HepG2 (cell line): ENCODE results near the gene DNMT3B. TPM values are rescaled to one million over a fixed set of nuclear protein-coding genes. Genes with fewer than 3 reads are reported as not detected.
A peak's percentile ranks its signal among the peaks of the same experiment; 100 is the strongest.

Experiments used
- ARNTL ChIP-seq: sonication (generic); formaldehyde crosslinking; IDR thresholded peaks from 2 replicates; pipeline ENCODE4 v1.4.0; 2020; ENCODE audit warnings: mild to moderate bottlenecking, missing genetic modification reagents
- ASH2L ChIP-seq: fragments of 300-600, 200-600 bp; sonication (generic); IDR thresholded peaks from 2 replicates; pipeline ENCODE4 v1.7.0; 2017; ENCODE audit warnings: low read depth, mild to moderate bottlenecking, moderate library complexity, mixed read lengths, low read length; ENCODE audit not compliant: insufficient read length
- BHLHE40 ChIP-seq: IDR thresholded peaks from 2 replicates; pipeline ENCODE4 v1.6.1; 2011; ENCODE audit warnings: low read length, improper control_type of control experiment
- EED ChIP-seq: sonication (generic); formaldehyde crosslinking; IDR thresholded peaks from 2 replicates; pipeline ENCODE4 v1.5.0; 2020; ENCODE audit warnings: mild to moderate bottlenecking, missing genetic modification reagents
- GTF2F1 ChIP-seq: fragments of 150-350 bp; IDR thresholded peaks from 2 replicates; pipeline ENCODE4 v1.6.1; 2014; ENCODE audit warnings: low read length
- HES4 ChIP-seq: sonication (generic); formaldehyde crosslinking; IDR thresholded peaks from 2 replicates; pipeline ENCODE4 v1.9.0; 2021; ENCODE audit warnings: mild to moderate bottlenecking, missing genetic modification reagents, borderline replicate concordance
- MEIS1 ChIP-seq: sonication (generic); formaldehyde crosslinking; IDR thresholded peaks from 2 replicates; pipeline ENCODE4 v1.9.0; 2021; ENCODE audit warnings: mild to moderate bottlenecking, missing genetic modification reagents, moderate library complexity, borderline replicate concordance
- MYC ChIP-seq: sonication (generic); formaldehyde crosslinking; IDR thresholded peaks from 2 replicates; pipeline ENCODE4 v1.9.0; 2021; ENCODE audit warnings: missing genetic modification reagents, borderline replicate concordance
- NONO ChIP-seq, 2 experiments: fragments of 450-650 bp in 1 of 2; sonication (generic) in 1 of 2; formaldehyde crosslinking in 1 of 2; IDR thresholded peaks in 1 of 2; conservative IDR thresholded peaks in 1 of 2; 2 replicates each; pipeline versions ENCODE4 v1.6.1 to v1.8.0; 2017 to 2022; ENCODE audit warnings: mild to moderate bottlenecking in 1 of 2, missing genetic modification reagents in 1 of 2, moderate library complexity in 1 of 2
- SRSF1 ChIP-seq: fragments of 200-400 bp; formaldehyde crosslinking; optimal IDR thresholded peaks from 2 replicates; pipeline ENCODE3; 2017; ENCODE audit warnings: mild to moderate bottlenecking, low read depth, low read length, moderate library complexity
- ZFP36L1 ChIP-seq: sonication (generic); formaldehyde crosslinking; IDR thresholded peaks from 2 replicates; pipeline ENCODE4 v1.8.0; 2022; ENCODE audit warnings: mild to moderate bottlenecking, missing genetic modification reagents, moderate library complexity
- ZNF136 ChIP-seq: sonication (generic); formaldehyde crosslinking; IDR thresholded peaks from 2 replicates; pipeline ENCODE4 v1.8.1; 2022; ENCODE audit warnings: low read depth, mild to moderate bottlenecking, moderate library complexity, missing genetic modification reagents
- ZNF451 ChIP-seq: sonication (generic); formaldehyde crosslinking; IDR thresholded peaks from 2 replicates; pipeline ENCODE4 v1.5.0; 2020; ENCODE audit warnings: mild to moderate bottlenecking, missing genetic modification reagents
- ZNF652 ChIP-seq: IDR thresholded peaks from 2 replicates; pipeline ENCODE4 v1.6.1; 2016; ENCODE audit warnings: low read depth, borderline replicate concordance
- ZNF776 ChIP-seq: sonication (generic); formaldehyde crosslinking; IDR thresholded peaks from 2 replicates; pipeline ENCODE4 v1.4.0; 2020; ENCODE audit warnings: mild to moderate bottlenecking, missing genetic modification reagents
- ZNF839 ChIP-seq: sonication (generic); formaldehyde crosslinking; IDR thresholded peaks from 2 replicates; pipeline ENCODE4 v1.4.0; 2020; ENCODE audit warnings: missing genetic modification reagents, mild to moderate bottlenecking, borderline replicate concordance
- ZNF850 ChIP-seq: sonication (generic); formaldehyde crosslinking; conservative IDR thresholded peaks from 2 replicates; pipeline ENCODE4 v1.9.0; 2021; ENCODE audit warnings: mild to moderate bottlenecking, missing genetic modification reagents
- polyA plus RNA-seq, 8 experiments: library from polyadenylated mRNA; depleted of rRNA in 3 of 8; stranded (reverse) in 7 of 8; unstranded in 1 of 8; fragments of >200 nt; fragmentation: Illumina TruSeq in 4 of 8; extraction: Trizol in 4 of 8; gene quantifications; 2 replicates each; pipeline versions ENCODE4 v1.2.1 to v1.2.3, GENCODE V29; 2011 to 2016; ENCODE audit warnings: low read depth in 4 of 8, missing spikeins in 1 of 8, mixed read lengths in 1 of 8; ENCODE audit not compliant: insufficient read depth in 1 of 8
- total RNA-seq, 5 experiments: library from RNA; depleted of rRNA; stranded (reverse); fragments of >200 nt; fragmentation: Illumina TruSeq; extraction: Trizol; gene quantifications; 2 replicates each; pipeline ENCODE4 v1.2.3, GENCODE V29; 2016; ENCODE audit warnings: low read depth in 1 of 5
- TF ChIP-seq, protein P1 (sequence below): sonication (generic); formaldehyde crosslinking; conservative IDR thresholded peaks from 2 replicates; pipeline ENCODE4 v1.4.0; 2020; ENCODE audit warnings: missing genetic modification reagents
- TF ChIP-seq, protein P2 (sequence below): sonication (generic); formaldehyde crosslinking; IDR thresholded peaks from 2 replicates; pipeline ENCODE4 v1.9.0; 2021; ENCODE audit warnings: missing genetic modification reagents, mild to moderate bottlenecking, borderline replicate concordance
- TF ChIP-seq, protein P3 (sequence below): sonication (generic); formaldehyde crosslinking; IDR thresholded peaks from 2 replicates; pipeline ENCODE4 v1.4.0; 2020; ENCODE audit warnings: mild to moderate bottlenecking, low read depth, missing genetic modification reagents
- TF ChIP-seq, protein P4 (sequence below): sonication (generic); formaldehyde crosslinking; IDR thresholded peaks from 2 replicates; pipeline ENCODE4 v1.4.0; 2020; ENCODE audit warnings: mild to moderate bottlenecking, missing genetic modification reagents

The DNMT3B gene
- total and polyA plus RNA-seq, 2 of the 13 experiments (the other 11 are each of a cell fraction or from before 2014, with no cell fraction given) = 3.8 to 13.9 TPM

DNA sequence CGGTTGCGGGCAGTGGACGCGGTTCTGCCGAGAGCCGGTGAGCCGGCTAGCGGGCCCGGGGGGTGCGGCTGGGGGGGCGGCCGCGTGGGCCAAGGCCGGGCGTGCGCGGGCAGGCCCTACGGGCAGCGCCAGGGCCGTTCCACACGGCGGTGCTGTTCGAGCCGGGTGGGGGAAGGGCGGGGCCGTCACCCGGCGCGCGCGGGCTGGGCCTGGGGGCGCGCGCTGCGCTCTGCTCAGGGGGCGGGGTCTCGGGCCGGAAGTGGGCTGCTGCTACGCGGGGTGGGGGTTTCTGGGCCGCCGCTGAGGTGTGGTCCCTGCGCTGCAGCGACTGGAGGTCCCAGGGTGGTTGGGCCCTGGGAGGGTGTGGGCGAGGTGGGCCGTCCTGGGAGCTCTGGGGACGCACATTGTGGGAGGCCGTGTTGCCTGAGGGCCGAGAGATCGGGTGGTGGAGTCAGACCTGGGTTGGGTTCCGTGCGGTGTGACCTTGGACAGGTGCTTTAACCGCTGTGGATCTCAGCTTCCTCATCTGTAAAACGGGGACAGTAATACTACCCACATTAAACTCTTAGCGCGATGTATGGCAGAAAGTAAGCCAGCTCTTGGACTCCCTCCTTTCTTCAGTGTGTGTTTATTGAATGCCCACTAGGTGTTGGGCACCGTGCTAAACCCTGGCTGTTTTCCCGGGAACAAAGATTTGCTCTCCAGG, 58.0 kb downstream of the DNMT3B start (continued):
- TF ChIP-seq ZNF850 (CRISPR knock-in tag) (no peak), BHLHE40 (peak; percentile 42), NONO (IDR thresholded peaks at IDR 0.05) (no peak), NONO (CRISPR knock-in tag; conservative IDR thresholded peaks at IDR 0.05) (peak; percentile 88), ZNF839 (peak; percentile 79; the same call in 1 of the 2 replicates), ZNF652 (CRISPR knock-in tag) (no peak), EED (CRISPR knock-in tag) (no peak), ARNTL (CRISPR knock-in tag) (no peak), ZNF776 (peak; percentile 72; the same call in 1 of the 2 replicates), HES4 (CRISPR knock-in tag) (peak; percentile 89), ASH2L (peak; percentile 91), ZFP36L1 (CRISPR knock-in tag) (peak; percentile 23; the same call in 1 of the 2 replicates), ZNF136 (peak; percentile 91; the same call in 1 of the 2 replicates), SRSF1 (peak; percentile 61), MYC (peak; percentile 82), ZNF451 (peak; percentile 80), MEIS1 (CRISPR knock-in tag) (peak; percentile 86; the same call in 1 of the 2 replicates), GTF2F1 (no peak)
- TF ChIP-seq, protein P1, sequence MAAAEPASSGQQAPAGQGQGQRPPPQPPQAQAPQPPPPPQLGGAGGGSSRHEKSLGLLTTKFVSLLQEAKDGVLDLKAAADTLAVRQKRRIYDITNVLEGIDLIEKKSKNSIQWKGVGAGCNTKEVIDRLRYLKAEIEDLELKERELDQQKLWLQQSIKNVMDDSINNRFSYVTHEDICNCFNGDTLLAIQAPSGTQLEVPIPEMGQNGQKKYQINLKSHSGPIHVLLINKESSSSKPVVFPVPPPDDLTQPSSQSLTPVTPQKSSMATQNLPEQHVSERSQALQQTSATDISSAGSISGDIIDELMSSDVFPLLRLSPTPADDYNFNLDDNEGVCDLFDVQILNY (CRISPR knock-in tag) = peak; percentile 72
- TF ChIP-seq, protein P2, sequence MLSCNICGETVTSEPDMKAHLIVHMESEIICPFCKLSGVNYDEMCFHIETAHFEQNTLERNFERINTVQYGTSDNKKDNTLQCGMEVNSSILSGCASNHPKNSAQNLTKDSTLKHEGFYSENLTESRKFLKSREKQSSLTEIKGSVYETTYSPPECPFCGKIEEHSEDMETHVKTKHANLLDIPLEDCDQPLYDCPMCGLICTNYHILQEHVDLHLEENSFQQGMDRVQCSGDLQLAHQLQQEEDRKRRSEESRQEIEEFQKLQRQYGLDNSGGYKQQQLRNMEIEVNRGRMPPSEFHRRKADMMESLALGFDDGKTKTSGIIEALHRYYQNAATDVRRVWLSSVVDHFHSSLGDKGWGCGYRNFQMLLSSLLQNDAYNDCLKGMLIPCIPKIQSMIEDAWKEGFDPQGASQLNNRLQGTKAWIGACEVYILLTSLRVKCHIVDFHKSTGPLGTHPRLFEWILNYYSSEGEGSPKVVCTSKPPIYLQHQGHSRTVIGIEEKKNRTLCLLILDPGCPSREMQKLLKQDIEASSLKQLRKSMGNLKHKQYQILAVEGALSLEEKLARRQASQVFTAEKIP = no peak
- TF ChIP-seq, protein P3, sequence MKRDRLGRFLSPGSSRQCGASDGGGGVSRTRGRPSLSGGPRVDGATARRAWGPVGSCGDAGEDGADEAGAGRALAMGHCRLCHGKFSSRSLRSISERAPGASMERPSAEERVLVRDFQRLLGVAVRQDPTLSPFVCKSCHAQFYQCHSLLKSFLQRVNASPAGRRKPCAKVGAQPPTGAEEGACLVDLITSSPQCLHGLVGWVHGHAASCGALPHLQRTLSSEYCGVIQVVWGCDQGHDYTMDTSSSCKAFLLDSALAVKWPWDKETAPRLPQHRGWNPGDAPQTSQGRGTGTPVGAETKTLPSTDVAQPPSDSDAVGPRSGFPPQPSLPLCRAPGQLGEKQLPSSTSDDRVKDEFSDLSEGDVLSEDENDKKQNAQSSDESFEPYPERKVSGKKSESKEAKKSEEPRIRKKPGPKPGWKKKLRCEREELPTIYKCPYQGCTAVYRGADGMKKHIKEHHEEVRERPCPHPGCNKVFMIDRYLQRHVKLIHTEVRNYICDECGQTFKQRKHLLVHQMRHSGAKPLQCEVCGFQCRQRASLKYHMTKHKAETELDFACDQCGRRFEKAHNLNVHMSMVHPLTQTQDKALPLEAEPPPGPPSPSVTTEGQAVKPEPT (CRISPR knock-in tag) = peak; percentile 85; the same call in 1 of the 2 replicates
- TF ChIP-seq, protein P4, sequence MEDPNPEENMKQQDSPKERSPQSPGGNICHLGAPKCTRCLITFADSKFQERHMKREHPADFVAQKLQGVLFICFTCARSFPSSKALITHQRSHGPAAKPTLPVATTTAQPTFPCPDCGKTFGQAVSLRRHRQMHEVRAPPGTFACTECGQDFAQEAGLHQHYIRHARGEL = no peak
